GM12892 (cell line): Measurements from ENCODE around the gene BAIAP2.
"Not testable (repeated sequence)": the region's sequence is repeated elsewhere in the genome, so short reads cannot be mapped to it uniquely, and the experiment has no call there.

ENCODE experiments used
- DNase-seq: peaks from one replicate; pipeline ENCODE4 v3.0.0; 2011; ENCODE audit not compliant: insufficient read length
- FAIRE-seq: peaks from 2 replicates; lab custom pipeline; 2011; peaks lifted over from hg19 to GRCh38; lab: Jason Lieb, UNC
- POLR2A ChIP-seq: IDR thresholded peaks from 2 replicates; pipeline ENCODE4 v1.6.1; 2011; ENCODE audit warnings: low read depth, low read length, control low read depth
- POLR2AphosphoS5 ChIP-seq: IDR thresholded peaks from 2 replicates; pipeline ENCODE4 v1.6.1; 2011; ENCODE audit warnings: low read depth, low read length, control low read depth
- TAF1 ChIP-seq: IDR thresholded peaks from 2 replicates; pipeline ENCODE4 v1.6.1; 2011; ENCODE audit warnings: low read depth, mild to moderate bottlenecking, control low read depth, low read length, borderline replicate concordance

Gene BAIAP2

GRCh38 chr17:81152288-81152828, 117.4 kb downstream of the BAIAP2 start:
- FAIRE-seq (no peak), DNase-seq (no peak)
- TF ChIP-seq POLR2A (no peak), POLR2AphosphoS5 (no peak), TAF1 (no peak)

- no peak for DNase-seq
- FAIRE-seq, result no peak
- no peak for TF ChIP-seq POLR2A
These were observed 118.4 kb downstream of the BAIAP2 start for GRCh38 chr17:81153340-81153803.

GRCh38 chr17:81154016-81154415, 119.1 kb downstream of the BAIAP2 start:
- not testable (repeated sequence) for FAIRE-seq, DNase-seq

GRCh38 chr17:81154961-81155360, 120.0 kb downstream of the BAIAP2 start:
- FAIRE-seq, result no peak
- DNase-seq, result no peak
- TF ChIP-seq TAF1 (no peak), POLR2AphosphoS5 (no peak), POLR2A (no peak)

- DNase-seq, result no peak
- no peak for FAIRE-seq
- TF ChIP-seq POLR2AphosphoS5 (no peak), TAF1 (no peak), POLR2A (no peak)
These were observed 122.2 kb downstream of the BAIAP2 start for GRCh38 chr17:81156866-81157805.

- TF ChIP-seq POLR2A, result no peak
- no peak for TF ChIP-seq POLR2AphosphoS5
- TF ChIP-seq TAF1, result no peak
- FAIRE-seq (no peak), DNase-seq (no peak)
These were observed 123.1 kb downstream of the BAIAP2 start for GRCh38 chr17:81157848-81158687.

GRCh38 chr17:81158688-81159590, 124.0 kb downstream of the BAIAP2 start:
- FAIRE-seq (no peak), DNase-seq (no peak)
- TF ChIP-seq POLR2AphosphoS5 (no peak), TAF1 (no peak), POLR2A (no peak)

GRCh38 chr17:81159611-81160265, 124.8 kb downstream of the BAIAP2 start:
- DNase-seq (no peak), FAIRE-seq (no peak)
- no peak for TF ChIP-seq TAF1
- no peak for TF ChIP-seq POLR2AphosphoS5
- no peak for TF ChIP-seq POLR2A

GRCh38 chr17:81160306-81160705, 125.4 kb downstream of the BAIAP2 start:
- no peak for DNase-seq
- TF ChIP-seq POLR2A (no peak), TAF1 (no peak), POLR2AphosphoS5 (no peak)
- FAIRE-seq, result no peak

GRCh38 chr17:81160747-81161453, 125.9 kb downstream of the BAIAP2 start:
- no peak for FAIRE-seq
- TF ChIP-seq TAF1 (no peak), POLR2A (no peak), POLR2AphosphoS5 (no peak)
- DNase-seq, result no peak
